NB4 (cell line): ENCODE measurements around the gene ALKBH2.

ENCODE experiments used
- DNase-seq: peaks from one replicate; pipeline ENCODE4 v3.0.0; 2010; ENCODE audit warnings: low read depth
- H3K4me3 ChIP-seq: one replicate; pipeline ENCODE4 v1.5.1; 2011; ENCODE audit warnings: mild to moderate bottlenecking, low read depth, low read length, moderate library complexity
- CTCF ChIP-seq: IDR thresholded peaks from one replicate; pipeline ENCODE4 v1.5.1; 2012; ENCODE audit warnings: low read depth, low read length
- MAX ChIP-seq: IDR thresholded peaks from 2 replicates; pipeline ENCODE4 v1.6.1; 2011; ENCODE audit warnings: low read depth, low read length
- MYC ChIP-seq: IDR thresholded peaks from 2 replicates; pipeline ENCODE4 v1.6.1; 2011; ENCODE audit warnings: low read depth, low read length
- POLR2A ChIP-seq: IDR thresholded peaks from 2 replicates; pipeline ENCODE4 v1.6.1; 2011; ENCODE audit warnings: mild to moderate bottlenecking; ENCODE audit not compliant: insufficient read length; ENCODE audit errors: extremely low read depth

The ALKBH2 gene

GRCh38 chr12:109134186-109134917 lies 41.1 kb upstream of the ALKBH2 start:
- peak; percentile 43 for DNase-seq
- no peak overlapping the region for H3K4me3 ChIP-seq
- TF ChIP-seq CTCF (peak; percentile 69), MAX (no peak), MYC (no peak)

GRCh38 chr12:109131154-109132050 lies 38.1 kb upstream of the ALKBH2 start:
- no peak for TF ChIP-seq POLR2A
- TF ChIP-seq CTCF, result no peak
- no peak for TF ChIP-seq MAX
- no peak for TF ChIP-seq MYC
- no peak overlapping the region for H3K4me3 ChIP-seq
- DNase-seq, result no peak

- TF ChIP-seq MYC (no peak), MAX (no peak), POLR2A (no peak), CTCF (no peak)
- peak; percentile 34 for DNase-seq
- no peak overlapping the region for H3K4me3 ChIP-seq
Measured at GRCh38 chr12:109130297-109131153, 37.3 kb upstream of the ALKBH2 start.

- no peak for DNase-seq
- TF ChIP-seq MAX (no peak), POLR2A (no peak), MYC (no peak)
- H3K4me3 ChIP-seq, result no peak overlapping the region
Measured at GRCh38 chr12:109127533-109128242, 34.4 kb upstream of the ALKBH2 start.

GRCh38 chr12:109126784-109127183 lies 33.5 kb upstream of the ALKBH2 start:
- no peak overlapping the region for H3K4me3 ChIP-seq
- TF ChIP-seq POLR2A (no peak), CTCF (no peak), MYC (no peak), MAX (no peak)
- no peak for DNase-seq
